Measurements from ENCODE around the gene VEPH1.

The VEPH1 gene

DNA sequence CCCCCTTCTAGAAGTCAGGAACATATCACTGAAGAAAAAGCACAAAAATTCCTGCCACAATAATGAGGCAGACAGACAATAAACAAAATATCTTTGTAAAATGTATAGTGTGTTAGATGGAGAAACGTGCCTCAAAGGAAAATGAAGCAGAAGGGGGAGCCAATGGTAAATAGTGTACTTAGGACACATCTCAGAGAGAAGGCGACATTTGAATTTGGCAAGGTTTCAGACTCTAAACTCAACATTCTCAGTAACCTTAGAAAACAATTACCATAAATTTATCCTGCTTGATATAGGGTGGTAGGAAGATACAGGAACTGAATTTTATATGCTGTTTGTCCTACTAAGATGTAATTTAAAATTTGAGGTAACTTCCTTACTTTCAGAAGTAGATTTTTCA is 119.2 kb downstream of the VEPH1 start:
- DNase-seq, result no peak
- ATAC-seq, result no peak
- no peaks in the 10 kb centered on the region for H3K9me3 Mint-ChIP-seq

DNA sequence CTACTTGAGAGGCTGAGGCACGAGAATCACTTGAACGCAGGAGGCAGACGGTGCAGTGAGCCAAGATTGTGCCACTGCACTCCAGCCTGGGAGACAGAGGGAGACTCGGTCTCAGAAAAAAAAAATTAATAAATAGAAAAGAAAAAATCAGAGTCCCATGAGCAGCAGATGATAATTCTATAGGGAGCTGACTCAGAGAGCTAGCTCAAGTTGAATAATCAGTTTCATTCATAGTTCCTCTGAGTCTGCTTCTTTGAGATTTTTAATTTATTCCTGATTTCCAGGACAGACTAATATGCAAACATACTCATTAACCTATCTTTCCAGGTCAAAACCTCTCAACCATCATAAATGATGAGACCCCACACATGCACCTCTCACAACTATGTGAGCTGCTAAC is 121.6 kb downstream of the VEPH1 start:
- no peak for DNase-seq
- Mint-ChIP-seq H3K4me3 (no peak overlapping the region), H3K9me3 (no peaks in the 10 kb centered on the region), H3K36me3 (ENCODE audit: low read depth) (no peaks in the 10 kb centered on the region), H3K27ac (no peak overlapping the region), H3K4me1 (no peaks in the 10 kb centered on the region), H3K27me3 (no peaks in the 10 kb centered on the region)
- ATAC-seq, result no peak

More for the DNA sequence above, 119.2 kb downstream of the VEPH1 start:
- Mint-ChIP-seq H3K4me3 (no peak overlapping the region), H3K27me3 (no peaks in the 10 kb centered on the region), H3K4me1 (no peaks in the 10 kb centered on the region), H3K27ac (no peak overlapping the region), H3K36me3 (ENCODE audit: low read depth) (no peaks in the 10 kb centered on the region)

DNA sequence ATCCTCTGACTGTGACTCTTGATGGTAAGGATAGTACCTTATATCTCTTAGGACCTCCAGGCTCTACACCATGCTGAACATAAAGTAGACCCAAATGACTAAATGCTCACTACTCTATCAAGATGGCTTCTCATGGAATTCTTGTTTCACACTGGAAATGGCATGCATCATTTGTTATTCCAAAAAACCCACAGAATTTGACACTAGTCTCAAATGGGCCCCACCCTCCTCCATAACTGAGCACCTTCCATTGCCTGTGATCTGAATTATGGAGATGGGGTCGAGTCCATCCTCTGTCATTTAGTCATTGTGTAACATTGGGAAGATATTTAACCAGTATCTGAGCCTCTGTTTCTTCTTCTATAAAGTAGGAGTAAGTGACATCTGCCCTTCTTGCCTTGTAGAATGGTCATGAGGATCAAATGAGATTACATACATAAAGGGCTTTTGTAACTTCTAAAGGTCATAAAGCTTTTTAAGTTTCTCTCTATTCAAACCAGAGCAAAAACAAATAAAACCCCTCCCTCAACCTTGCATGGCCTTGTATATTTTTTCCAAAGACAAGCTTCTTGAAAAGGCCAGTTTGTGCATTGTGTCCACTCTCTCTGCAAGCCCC is 123.6 kb downstream of the VEPH1 start:
- H3K9me3 Mint-ChIP-seq, result no peaks in the 10 kb centered on the region
- no peaks in the 10 kb centered on the region for H3K27me3 Mint-ChIP-seq
- DNase-seq, result no peak
- no peak overlapping the region for H3K27ac Mint-ChIP-seq
- H3K4me3 Mint-ChIP-seq, result no peak overlapping the region
- H3K4me1 Mint-ChIP-seq, result no peaks in the 10 kb centered on the region
- ATAC-seq, result no peak
- H3K36me3 Mint-ChIP-seq (ENCODE audit: low read depth), result no peaks in the 10 kb centered on the region

DNA sequence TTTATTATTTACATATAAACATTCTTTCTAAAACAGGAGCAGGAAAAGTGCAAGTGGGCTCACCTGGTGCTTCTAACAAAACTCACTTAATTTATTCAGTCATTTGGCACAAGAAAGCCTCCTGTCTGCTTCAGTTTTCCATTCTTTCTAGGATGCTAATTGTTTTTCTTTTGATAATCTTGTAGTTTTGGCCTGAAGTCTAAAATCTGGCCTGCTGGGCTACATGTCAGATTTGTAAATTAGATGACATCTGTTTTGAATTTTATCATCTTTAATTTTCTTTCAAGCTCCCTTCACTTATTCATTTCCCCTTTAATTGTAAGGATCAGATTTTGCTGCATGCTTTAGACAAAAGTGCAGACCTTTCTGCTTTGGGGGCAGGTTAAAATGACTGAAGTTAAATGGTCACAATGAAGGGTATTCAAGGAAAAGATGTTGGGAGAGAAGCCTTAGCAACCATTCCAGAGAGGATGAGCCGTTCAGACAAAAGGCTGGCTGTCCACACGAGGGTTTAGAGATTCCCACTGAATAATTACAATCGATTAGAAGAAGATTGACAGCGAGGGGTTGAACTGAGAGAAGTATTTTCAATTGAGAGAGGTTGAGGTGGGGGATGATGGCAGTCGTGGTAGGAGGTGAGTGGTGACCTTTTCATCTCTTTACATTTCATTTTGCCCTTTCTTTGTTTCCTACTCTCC is 126.5 kb downstream of the VEPH1 start:
- ATAC-seq, result no peak
- DNase-seq, result no peak
- Mint-ChIP-seq H3K4me3 (no peak overlapping the region), H3K27me3 (no peaks in the 10 kb centered on the region), H3K36me3 (ENCODE audit: low read depth) (no peaks in the 10 kb centered on the region), H3K9me3 (no peaks in the 10 kb centered on the region), H3K4me1 (no peaks in the 10 kb centered on the region), H3K27ac (no peak overlapping the region)

- no peaks in the 10 kb centered on the region for H3K27me3 Mint-ChIP-seq
- H3K27ac Mint-ChIP-seq, result no peak overlapping the region
- no peaks in the 10 kb centered on the region for H3K36me3 Mint-ChIP-seq (ENCODE audit: low read depth)
- no peaks in the 10 kb centered on the region for H3K4me1 Mint-ChIP-seq
- no peak for DNase-seq
- H3K9me3 Mint-ChIP-seq, result no peaks in the 10 kb centered on the region
- no peak overlapping the region for H3K4me3 Mint-ChIP-seq
- ATAC-seq, result no peak
These were observed 127.8 kb downstream of the VEPH1 start for GRCh38 chr3:157375342-157375986.

DNA sequence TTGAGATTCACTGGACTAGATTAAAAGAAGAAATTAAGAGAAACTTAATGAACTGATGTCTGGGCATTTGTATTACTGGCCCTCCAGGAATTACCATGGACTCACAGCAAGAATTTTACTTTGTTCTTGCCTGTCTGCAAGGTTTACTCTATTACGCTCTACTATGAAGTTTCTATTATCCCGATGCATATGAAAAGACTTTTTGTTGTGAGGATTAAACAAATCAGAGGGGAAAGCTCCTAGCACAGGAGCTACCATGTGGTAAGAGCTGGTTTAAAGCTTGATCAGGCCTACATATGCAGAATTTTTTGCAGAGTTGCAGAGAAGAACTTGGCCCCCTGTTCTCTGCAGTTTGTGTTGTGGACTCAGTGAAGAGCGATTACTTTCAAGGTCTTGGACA is 128.3 kb downstream of the VEPH1 start:
- Mint-ChIP-seq H3K4me3 (no peak overlapping the region), H3K27me3 (no peaks in the 10 kb centered on the region)

DNA sequence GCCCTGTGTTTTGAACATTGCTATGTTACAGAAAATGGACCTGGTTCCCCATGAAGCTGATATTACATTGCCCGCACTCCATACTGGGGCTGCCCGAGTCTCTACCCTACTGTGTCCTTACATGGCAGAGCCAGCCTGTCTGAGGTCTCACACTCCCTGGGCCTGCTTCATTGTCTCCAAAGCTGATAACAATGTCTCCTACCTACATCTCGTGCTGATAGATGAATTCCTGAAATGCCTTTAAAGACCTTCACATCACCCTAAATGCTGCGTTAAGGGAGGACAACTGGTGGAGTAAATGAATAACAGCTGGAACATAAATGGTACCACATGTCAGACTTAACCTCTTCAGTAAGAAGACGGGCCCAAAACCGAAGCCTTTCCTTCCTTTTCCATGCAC is 129.4 kb downstream of the VEPH1 start:
- Mint-ChIP-seq H3K9me3 (no peaks in the 10 kb centered on the region), H3K27ac (no peak overlapping the region), H3K27me3 (no peaks in the 10 kb centered on the region), H3K4me1 (no peaks in the 10 kb centered on the region), H3K36me3 (ENCODE audit: low read depth) (no peaks in the 10 kb centered on the region), H3K4me3 (no peak overlapping the region)
- ATAC-seq (no peak), DNase-seq (no peak)

More for the DNA sequence above, 128.3 kb downstream of the VEPH1 start:
- H3K36me3 Mint-ChIP-seq (ENCODE audit: low read depth), result no peaks in the 10 kb centered on the region
- no peak for ATAC-seq
- DNase-seq, result no peak
- H3K4me1 Mint-ChIP-seq, result no peaks in the 10 kb centered on the region
- no peaks in the 10 kb centered on the region for H3K9me3 Mint-ChIP-seq
- no peak overlapping the region for H3K27ac Mint-ChIP-seq

GRCh38 chr3:157370867-157371266 is 132.3 kb downstream of the VEPH1 start:
- no peak for ATAC-seq
- H3K9me3 Mint-ChIP-seq, result no peaks in the 10 kb centered on the region

DNA sequence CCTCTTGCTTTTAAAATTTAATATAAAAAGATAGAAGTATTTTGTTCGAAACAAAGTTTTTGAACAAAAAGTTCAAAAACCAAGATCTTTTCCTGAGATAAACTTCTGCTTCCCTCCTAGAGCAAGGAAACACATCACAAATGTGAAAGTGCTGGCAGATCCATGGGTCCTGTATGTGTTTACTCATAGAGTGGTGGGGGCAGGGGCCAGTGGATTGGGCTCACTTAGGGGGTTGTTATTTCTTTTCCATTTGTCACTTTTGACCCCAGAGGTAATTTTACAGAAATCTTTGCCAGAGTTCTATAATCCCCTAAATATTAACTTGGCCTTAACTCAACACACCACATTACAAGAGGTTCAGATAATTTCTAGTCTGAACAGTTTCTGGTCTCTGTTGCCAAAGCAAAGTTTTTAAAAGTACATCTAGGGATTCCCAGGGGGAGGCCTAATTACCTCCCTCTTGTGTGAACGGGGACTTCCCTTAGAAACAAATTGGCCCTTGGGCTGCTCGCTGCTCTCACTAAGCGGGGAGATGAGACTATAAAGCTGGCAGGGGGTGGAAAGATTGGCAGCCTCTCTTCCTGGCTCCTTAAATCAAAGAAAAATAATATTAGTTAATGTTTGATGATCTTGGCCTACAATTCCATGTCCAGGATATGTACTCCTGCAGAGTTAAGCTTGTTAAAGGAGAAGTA is 133.3 kb downstream of the VEPH1 start:
- H3K9me3 Mint-ChIP-seq, result no peaks in the 10 kb centered on the region
- no peaks in the 10 kb centered on the region for H3K27me3 Mint-ChIP-seq
- no peaks in the 10 kb centered on the region for H3K4me1 Mint-ChIP-seq
- no peaks in the 10 kb centered on the region for H3K36me3 Mint-ChIP-seq (ENCODE audit: low read depth)
- ATAC-seq (no peak), DNase-seq (no peak)
- no peak overlapping the region for H3K4me3 Mint-ChIP-seq
- no peak overlapping the region for H3K27ac Mint-ChIP-seq

More at GRCh38 chr3:157370867-157371266, 132.3 kb downstream of the VEPH1 start:
- Mint-ChIP-seq H3K4me3 (no peak overlapping the region), H3K4me1 (no peaks in the 10 kb centered on the region), H3K27ac (no peak overlapping the region), H3K36me3 (ENCODE audit: low read depth) (no peaks in the 10 kb centered on the region), H3K27me3 (no peaks in the 10 kb centered on the region)
- DNase-seq, result no peak

- H3K9me3 Mint-ChIP-seq, result no peaks in the 10 kb centered on the region
These were observed 135.0 kb downstream of the VEPH1 start for GRCh38 chr3:157368171-157368570.

DNA sequence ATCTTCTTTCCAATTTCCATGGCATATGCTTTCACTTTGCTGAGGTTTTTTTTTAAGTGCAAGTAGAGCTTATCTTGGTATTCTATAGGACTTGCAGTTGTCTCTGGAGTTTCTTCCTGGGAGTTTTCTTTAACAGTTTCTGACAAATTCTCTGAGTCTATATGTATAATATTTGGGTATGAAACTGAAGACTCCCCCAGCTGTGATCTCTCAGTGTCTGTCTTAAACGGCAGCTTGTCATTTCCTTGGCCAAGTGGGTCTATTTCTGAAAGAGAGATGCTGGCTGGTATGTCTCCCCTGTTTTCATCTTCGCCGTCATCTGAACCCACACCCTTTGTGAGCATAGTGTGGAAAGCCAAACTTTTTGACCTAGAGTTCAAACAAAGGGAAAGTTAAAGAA is 139.8 kb downstream of the VEPH1 start:
- ATAC-seq (no peak), DNase-seq (no peak)
- H3K27ac Mint-ChIP-seq, result no peak overlapping the region
- H3K4me1 Mint-ChIP-seq, result no peaks in the 10 kb centered on the region
- H3K4me3 Mint-ChIP-seq, result no peak overlapping the region
- H3K9me3 Mint-ChIP-seq, result no peaks in the 10 kb centered on the region
- no peaks in the 10 kb centered on the region for H3K27me3 Mint-ChIP-seq
- no peaks in the 10 kb centered on the region for H3K36me3 Mint-ChIP-seq (ENCODE audit: low read depth)

More at GRCh38 chr3:157368171-157368570, 135.0 kb downstream of the VEPH1 start:
- no peak for ATAC-seq
- Mint-ChIP-seq H3K36me3 (ENCODE audit: low read depth) (no peaks in the 10 kb centered on the region), H3K4me1 (no peaks in the 10 kb centered on the region), H3K4me3 (no peak overlapping the region), H3K27ac (no peak overlapping the region), H3K27me3 (no peaks in the 10 kb centered on the region)
- DNase-seq, result no peak

DNA sequence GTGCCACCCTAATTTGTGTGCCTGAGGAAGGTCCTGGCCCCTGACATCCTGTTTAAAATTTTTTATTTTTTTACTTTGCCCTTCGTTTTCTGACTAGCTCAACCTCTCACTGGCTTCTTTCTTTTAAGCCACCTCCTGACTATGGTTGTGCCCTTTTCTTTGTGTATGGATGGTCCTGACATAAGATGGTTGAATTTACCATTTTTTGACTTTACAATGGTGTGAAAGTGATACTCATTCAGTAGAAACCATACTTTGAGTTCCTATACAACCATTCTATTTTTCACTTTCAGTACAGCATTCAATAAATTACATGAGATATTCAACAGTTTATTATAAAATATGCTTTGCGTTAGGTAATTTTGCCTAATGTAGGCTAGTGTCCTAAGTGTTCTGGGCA is 140.9 kb downstream of the VEPH1 start:
- Mint-ChIP-seq H3K4me3 (no peak overlapping the region), H3K4me1 (no peaks in the 10 kb centered on the region), H3K27me3 (no peaks in the 10 kb centered on the region), H3K36me3 (ENCODE audit: low read depth) (no peaks in the 10 kb centered on the region), H3K9me3 (no peaks in the 10 kb centered on the region), H3K27ac (no peak overlapping the region)
- ATAC-seq, result no peak
- DNase-seq, result no peak

DNA sequence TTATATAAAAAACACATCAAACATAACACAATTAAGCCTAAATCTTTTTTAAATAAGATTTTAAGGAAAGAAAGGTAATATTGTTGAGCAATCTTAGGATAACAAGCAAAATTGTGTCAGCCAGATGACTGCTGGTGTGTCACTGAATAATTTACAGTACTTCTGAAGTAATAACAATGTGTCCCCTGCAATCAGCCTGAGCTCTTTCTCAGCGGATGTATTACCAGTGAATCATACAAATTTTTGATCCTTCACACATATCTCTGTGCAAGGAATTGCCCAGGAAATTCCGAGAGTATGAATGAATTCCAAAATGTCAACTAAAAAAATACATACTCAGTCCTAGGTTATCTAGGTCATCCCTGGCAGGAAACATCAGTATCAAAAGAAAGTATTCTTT is 143.2 kb downstream of the VEPH1 start:
- DNase-seq (no peak), ATAC-seq (no peak)
- Mint-ChIP-seq H3K27ac (no peak overlapping the region), H3K9me3 (no peaks in the 10 kb centered on the region), H3K4me1 (no peaks in the 10 kb centered on the region), H3K4me3 (no peak overlapping the region), H3K36me3 (ENCODE audit: low read depth) (peaks cover 1% of the 10 kb centered on the region), H3K27me3 (no peaks in the 10 kb centered on the region)

- peaks cover 6% of the 10 kb centered on the region for H3K9me3 Mint-ChIP-seq
These were observed 146.7 kb downstream of the VEPH1 start for GRCh38 chr3:157356541-157356940.

DNA sequence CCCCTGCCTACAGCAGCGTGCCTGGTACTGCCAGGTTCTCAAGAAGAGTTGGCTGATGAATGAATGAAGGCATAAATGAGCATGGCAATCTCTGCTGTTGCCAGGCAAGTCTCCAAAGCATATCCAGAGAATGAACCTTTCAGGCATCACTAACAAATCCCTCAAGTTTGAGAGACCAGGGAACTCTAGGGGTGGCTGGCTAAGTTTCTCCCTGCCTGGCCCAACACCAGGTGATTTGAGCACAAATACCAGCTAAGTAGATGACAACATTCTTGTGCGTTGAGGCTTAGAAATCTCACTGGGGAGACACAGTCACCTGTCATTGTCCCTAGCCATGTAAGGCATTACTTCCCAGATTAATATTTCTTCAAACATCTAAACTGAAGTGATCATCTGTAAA is 147.9 kb downstream of the VEPH1 start:
- Mint-ChIP-seq H3K9me3 (peaks cover 12% of the 10 kb centered on the region), H3K36me3 (ENCODE audit: low read depth) (peaks cover 1% of the 10 kb centered on the region), H3K4me3 (no peak overlapping the region), H3K27ac (no peak overlapping the region), H3K27me3 (no peaks in the 10 kb centered on the region), H3K4me1 (no peaks in the 10 kb centered on the region)
- ATAC-seq, result no peak
- DNase-seq, result no peak

More at GRCh38 chr3:157356541-157356940, 146.7 kb downstream of the VEPH1 start:
- Mint-ChIP-seq H3K36me3 (ENCODE audit: low read depth) (peaks cover 1% of the 10 kb centered on the region), H3K4me3 (no peak overlapping the region), H3K4me1 (no peaks in the 10 kb centered on the region), H3K27ac (no peak overlapping the region), H3K27me3 (no peaks in the 10 kb centered on the region)
- DNase-seq, result no peak
- ATAC-seq, result no peak

Data from activated naive CD8-positive, alpha-beta T cell treated with anti-CD3 and anti-CD28 coated beads, Interleukin-2, amount 50 U/mL, for 24 hours (primary cell).